ENCODE data around the gene ABCC9.

The ABCC9 gene

DNA sequence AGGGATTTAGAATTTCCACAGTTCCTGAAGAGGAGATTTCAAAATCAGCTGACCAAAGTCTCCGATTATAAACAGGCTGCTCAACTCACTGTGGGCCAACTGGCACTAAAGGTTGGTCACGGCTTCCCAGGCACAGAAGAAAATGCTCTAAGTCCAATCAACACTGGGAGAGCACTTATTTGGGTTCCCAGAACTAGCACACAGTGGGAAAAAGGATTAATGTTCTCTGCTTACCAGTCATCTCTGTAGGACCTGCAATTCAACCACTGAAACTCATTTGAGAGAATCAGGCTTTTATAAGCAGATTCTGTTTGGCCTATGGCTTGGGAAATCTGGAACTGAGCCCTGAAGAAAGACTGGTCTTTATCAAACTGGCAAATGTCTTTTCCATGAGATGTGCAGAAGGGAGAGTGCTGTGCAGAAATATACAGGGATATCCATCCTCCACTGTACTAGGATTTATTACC lies 49.4 kb downstream of the ABCC9 start:
- TF ChIP-seq MAX (IDR thresholded peaks at IDR 0.05) (no peak), NFIC (IDR thresholded peaks at IDR 0.05) (no peak), EP300 (IDR thresholded peaks at IDR 0.05; ENCODE audit: borderline replicate concordance) (no peak), CEBPB (IDR thresholded peaks at IDR 0.05) (no peak), TAF1 (IDR thresholded peaks at IDR 0.05; ENCODE audit: low read depth) (no peak), ZBTB7A (IDR thresholded peaks at IDR 0.05; ENCODE audit: low read depth) (no peak), TEAD4 (IDR thresholded peaks at IDR 0.05) (no peak), RAD21 (IDR thresholded peaks at IDR 0.05; ENCODE audit: low read depth) (no peak), FOXM1 (IDR thresholded peaks at IDR 0.05; ENCODE audit: borderline replicate concordance, low read depth) (no peak), YY1 (IDR thresholded peaks at IDR 0.05; ENCODE audit: low read depth) (no peak), TCF12 (IDR thresholded peaks at IDR 0.05; ENCODE audit: low read depth) (no peak), CREB1 (IDR thresholded peaks at IDR 0.05; ENCODE audit: low read depth) (no peak)
- TF ChIP-seq, protein P1, sequence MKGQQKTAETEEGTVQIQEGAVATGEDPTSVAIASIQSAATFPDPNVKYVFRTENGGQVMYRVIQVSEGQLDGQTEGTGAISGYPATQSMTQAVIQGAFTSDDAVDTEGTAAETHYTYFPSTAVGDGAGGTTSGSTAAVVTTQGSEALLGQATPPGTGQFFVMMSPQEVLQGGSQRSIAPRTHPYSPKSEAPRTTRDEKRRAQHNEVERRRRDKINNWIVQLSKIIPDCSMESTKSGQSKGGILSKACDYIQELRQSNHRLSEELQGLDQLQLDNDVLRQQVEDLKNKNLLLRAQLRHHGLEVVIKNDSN (IDR thresholded peaks at IDR 0.05), result no peak

DNA sequence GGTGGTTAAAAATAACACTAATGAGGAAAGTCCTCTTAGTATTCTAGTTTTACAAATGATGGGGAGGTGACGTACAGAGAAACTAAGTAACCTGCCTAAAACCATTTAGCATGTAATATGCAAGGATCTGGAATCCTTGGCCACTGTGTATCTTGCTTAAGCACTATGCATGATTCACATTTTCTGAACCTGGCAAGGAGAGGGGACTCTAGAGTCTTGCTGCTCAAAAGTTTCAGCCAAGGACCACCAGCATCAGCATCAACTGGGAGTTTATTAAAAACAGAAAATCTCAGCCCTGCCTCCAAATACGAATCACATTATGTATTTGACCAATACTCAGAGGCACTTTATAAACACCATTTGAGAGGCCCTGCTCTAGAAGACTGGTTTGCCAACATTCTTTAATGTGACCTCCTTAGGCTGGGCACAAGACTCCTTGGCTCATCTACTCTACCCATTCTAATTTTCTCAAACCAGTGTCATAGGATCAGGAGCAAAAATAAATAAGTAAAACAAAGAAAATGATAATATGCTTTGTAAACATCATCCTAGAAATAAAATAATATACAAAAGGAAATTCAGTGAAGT lies 52.9 kb downstream of the ABCC9 start:
- no peak for TF ChIP-seq TEAD4 (IDR thresholded peaks at IDR 0.05)
- TF ChIP-seq TCF12 (IDR thresholded peaks at IDR 0.05; ENCODE audit: low read depth), result no peak
- no peak for TF ChIP-seq EGR1 (IDR thresholded peaks at IDR 0.05)
- TF ChIP-seq RAD21 (IDR thresholded peaks at IDR 0.05; ENCODE audit: low read depth), result no peak
- TF ChIP-seq CREB1 (IDR thresholded peaks at IDR 0.05; ENCODE audit: low read depth), result no peak
- TF ChIP-seq, protein P2, sequence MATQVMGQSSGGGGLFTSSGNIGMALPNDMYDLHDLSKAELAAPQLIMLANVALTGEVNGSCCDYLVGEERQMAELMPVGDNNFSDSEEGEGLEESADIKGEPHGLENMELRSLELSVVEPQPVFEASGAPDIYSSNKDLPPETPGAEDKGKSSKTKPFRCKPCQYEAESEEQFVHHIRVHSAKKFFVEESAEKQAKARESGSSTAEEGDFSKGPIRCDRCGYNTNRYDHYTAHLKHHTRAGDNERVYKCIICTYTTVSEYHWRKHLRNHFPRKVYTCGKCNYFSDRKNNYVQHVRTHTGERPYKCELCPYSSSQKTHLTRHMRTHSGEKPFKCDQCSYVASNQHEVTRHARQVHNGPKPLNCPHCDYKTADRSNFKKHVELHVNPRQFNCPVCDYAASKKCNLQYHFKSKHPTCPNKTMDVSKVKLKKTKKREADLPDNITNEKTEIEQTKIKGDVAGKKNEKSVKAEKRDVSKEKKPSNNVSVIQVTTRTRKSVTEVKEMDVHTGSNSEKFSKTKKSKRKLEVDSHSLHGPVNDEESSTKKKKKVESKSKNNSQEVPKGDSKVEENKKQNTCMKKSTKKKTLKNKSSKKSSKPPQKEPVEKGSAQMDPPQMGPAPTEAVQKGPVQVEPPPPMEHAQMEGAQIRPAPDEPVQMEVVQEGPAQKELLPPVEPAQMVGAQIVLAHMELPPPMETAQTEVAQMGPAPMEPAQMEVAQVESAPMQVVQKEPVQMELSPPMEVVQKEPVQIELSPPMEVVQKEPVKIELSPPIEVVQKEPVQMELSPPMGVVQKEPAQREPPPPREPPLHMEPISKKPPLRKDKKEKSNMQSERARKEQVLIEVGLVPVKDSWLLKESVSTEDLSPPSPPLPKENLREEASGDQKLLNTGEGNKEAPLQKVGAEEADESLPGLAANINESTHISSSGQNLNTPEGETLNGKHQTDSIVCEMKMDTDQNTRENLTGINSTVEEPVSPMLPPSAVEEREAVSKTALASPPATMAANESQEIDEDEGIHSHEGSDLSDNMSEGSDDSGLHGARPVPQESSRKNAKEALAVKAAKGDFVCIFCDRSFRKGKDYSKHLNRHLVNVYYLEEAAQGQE (IDR thresholded peaks at IDR 0.05; ENCODE audit: low read depth), result no peak
- TF ChIP-seq, protein P1 (IDR thresholded peaks at IDR 0.05), result no peak
- no peak for TF ChIP-seq FOXM1 (IDR thresholded peaks at IDR 0.05; ENCODE audit: borderline replicate concordance, low read depth)
- TF ChIP-seq YY1 (IDR thresholded peaks at IDR 0.05; ENCODE audit: low read depth), result no peak
- no peak for TF ChIP-seq NFIC (IDR thresholded peaks at IDR 0.05)
- TF ChIP-seq ZBTB7A (IDR thresholded peaks at IDR 0.05; ENCODE audit: low read depth), result no peak
- TF ChIP-seq EP300 (IDR thresholded peaks at IDR 0.05; ENCODE audit: borderline replicate concordance), result no peak

DNA sequence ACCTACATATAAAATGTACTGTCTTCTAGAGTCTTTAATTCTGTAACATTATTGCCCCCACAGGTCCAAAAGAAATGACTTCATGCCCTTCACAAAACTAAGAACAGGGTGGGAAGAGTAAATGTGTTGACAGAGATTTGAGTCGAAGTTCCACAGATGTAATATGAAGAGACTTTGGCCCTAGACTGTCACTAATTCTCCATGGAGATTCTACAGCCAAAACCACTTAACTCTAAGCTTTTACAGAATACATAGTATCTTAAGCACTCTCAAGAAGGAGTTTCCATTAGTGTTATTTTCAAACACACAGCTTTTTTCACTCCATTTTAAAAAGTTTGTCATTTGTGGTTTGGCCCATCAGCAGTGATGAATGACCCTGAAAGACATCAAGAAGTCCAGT lies 56.3 kb downstream of the ABCC9 start:
- no peak for TF ChIP-seq FOXM1 (IDR thresholded peaks at IDR 0.05; ENCODE audit: borderline replicate concordance, low read depth)
- no peak for TF ChIP-seq MAX (IDR thresholded peaks at IDR 0.05)
- no peak for TF ChIP-seq CREB1 (IDR thresholded peaks at IDR 0.05; ENCODE audit: low read depth)
- TF ChIP-seq RAD21 (IDR thresholded peaks at IDR 0.05; ENCODE audit: low read depth), result no peak
- no peak for TF ChIP-seq TEAD4 (IDR thresholded peaks at IDR 0.05)
- no peak for TF ChIP-seq CEBPB (IDR thresholded peaks at IDR 0.05)
- TF ChIP-seq, protein P1 (IDR thresholded peaks at IDR 0.05), result no peak
- TF ChIP-seq ZBTB7A (IDR thresholded peaks at IDR 0.05; ENCODE audit: low read depth), result no peak
- TF ChIP-seq TCF12 (IDR thresholded peaks at IDR 0.05; ENCODE audit: low read depth), result no peak
- no peak for TF ChIP-seq TAF1 (IDR thresholded peaks at IDR 0.05; ENCODE audit: low read depth)
- TF ChIP-seq, protein P2 (IDR thresholded peaks at IDR 0.05; ENCODE audit: low read depth), result no peak
- no peak for TF ChIP-seq EGR1 (IDR thresholded peaks at IDR 0.05)
- no peak for TF ChIP-seq EP300 (IDR thresholded peaks at IDR 0.05; ENCODE audit: borderline replicate concordance)
- no peak for TF ChIP-seq YY1 (IDR thresholded peaks at IDR 0.05; ENCODE audit: low read depth)
- no peak for TF ChIP-seq NFIC (IDR thresholded peaks at IDR 0.05)

- TF ChIP-seq MAX (IDR thresholded peaks at IDR 0.05) (no peak), TEAD4 (IDR thresholded peaks at IDR 0.05) (no peak), YY1 (IDR thresholded peaks at IDR 0.05; ENCODE audit: low read depth) (no peak), ZBTB7A (IDR thresholded peaks at IDR 0.05; ENCODE audit: low read depth) (no peak), TAF1 (IDR thresholded peaks at IDR 0.05; ENCODE audit: low read depth) (no peak), RAD21 (IDR thresholded peaks at IDR 0.05; ENCODE audit: low read depth) (no peak), FOXM1 (IDR thresholded peaks at IDR 0.05; ENCODE audit: borderline replicate concordance, low read depth) (no peak), TCF12 (IDR thresholded peaks at IDR 0.05; ENCODE audit: low read depth) (no peak), CEBPB (IDR thresholded peaks at IDR 0.05) (no peak), EP300 (IDR thresholded peaks at IDR 0.05; ENCODE audit: borderline replicate concordance) (no peak), EGR1 (IDR thresholded peaks at IDR 0.05) (no peak), NFIC (IDR thresholded peaks at IDR 0.05) (no peak), CREB1 (IDR thresholded peaks at IDR 0.05; ENCODE audit: low read depth) (no peak)
- TF ChIP-seq, protein P2 (IDR thresholded peaks at IDR 0.05; ENCODE audit: low read depth), result no peak
- TF ChIP-seq, protein P1 (IDR thresholded peaks at IDR 0.05), result no peak
These were observed 58.6 kb downstream of the ABCC9 start for GRCh38 chr12:21882635-21883034.

Data from Ishikawa (cell line).